Fibroblast of mammary gland (primary cell): ENCODE measurements around the gene CATSPER3.

Experiments used
- DNase-seq: peaks from one replicate; pipeline ENCODE4 v3.0.0-alpha.2; 2010; ENCODE audit warnings: low read depth
- H3K4me3 ChIP-seq: 2 replicates; pipeline ENCODE4 v1.5.1; 2011; ENCODE audit warnings: low read depth, mild to moderate bottlenecking, low read length, moderate library complexity; ENCODE audit not compliant: control insufficient read depth
- TF ChIP-seq, protein P1 (sequence below): conservative IDR thresholded peaks from 2 replicates; pipeline ENCODE4 v1.5.1; 2011; ENCODE audit warnings: low read depth, low read length, inconsistent platforms; ENCODE audit not compliant: control insufficient read depth, insufficient read depth

The CATSPER3 gene

GRCh38 chr5:135009736-135010501 is 42.2 kb downstream of the CATSPER3 start:
- TF ChIP-seq, protein P1, sequence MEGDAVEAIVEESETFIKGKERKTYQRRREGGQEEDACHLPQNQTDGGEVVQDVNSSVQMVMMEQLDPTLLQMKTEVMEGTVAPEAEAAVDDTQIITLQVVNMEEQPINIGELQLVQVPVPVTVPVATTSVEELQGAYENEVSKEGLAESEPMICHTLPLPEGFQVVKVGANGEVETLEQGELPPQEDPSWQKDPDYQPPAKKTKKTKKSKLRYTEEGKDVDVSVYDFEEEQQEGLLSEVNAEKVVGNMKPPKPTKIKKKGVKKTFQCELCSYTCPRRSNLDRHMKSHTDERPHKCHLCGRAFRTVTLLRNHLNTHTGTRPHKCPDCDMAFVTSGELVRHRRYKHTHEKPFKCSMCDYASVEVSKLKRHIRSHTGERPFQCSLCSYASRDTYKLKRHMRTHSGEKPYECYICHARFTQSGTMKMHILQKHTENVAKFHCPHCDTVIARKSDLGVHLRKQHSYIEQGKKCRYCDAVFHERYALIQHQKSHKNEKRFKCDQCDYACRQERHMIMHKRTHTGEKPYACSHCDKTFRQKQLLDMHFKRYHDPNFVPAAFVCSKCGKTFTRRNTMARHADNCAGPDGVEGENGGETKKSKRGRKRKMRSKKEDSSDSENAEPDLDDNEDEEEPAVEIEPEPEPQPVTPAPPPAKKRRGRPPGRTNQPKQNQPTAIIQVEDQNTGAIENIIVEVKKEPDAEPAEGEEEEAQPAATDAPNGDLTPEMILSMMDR = no peak
- DNase-seq = no peak
- H3K4me3 ChIP-seq = no peak overlapping the region

- no peak overlapping the region for H3K4me3 ChIP-seq
- DNase-seq = no peak
- TF ChIP-seq, protein P1 = peak; percentile 21
Observed at GRCh38 chr5:135010502-135011354, 43.0 kb downstream of the CATSPER3 start.

- DNase-seq = no peak
Observed at GRCh38 chr5:135011355-135012032, 43.8 kb downstream of the CATSPER3 start.

DNA sequence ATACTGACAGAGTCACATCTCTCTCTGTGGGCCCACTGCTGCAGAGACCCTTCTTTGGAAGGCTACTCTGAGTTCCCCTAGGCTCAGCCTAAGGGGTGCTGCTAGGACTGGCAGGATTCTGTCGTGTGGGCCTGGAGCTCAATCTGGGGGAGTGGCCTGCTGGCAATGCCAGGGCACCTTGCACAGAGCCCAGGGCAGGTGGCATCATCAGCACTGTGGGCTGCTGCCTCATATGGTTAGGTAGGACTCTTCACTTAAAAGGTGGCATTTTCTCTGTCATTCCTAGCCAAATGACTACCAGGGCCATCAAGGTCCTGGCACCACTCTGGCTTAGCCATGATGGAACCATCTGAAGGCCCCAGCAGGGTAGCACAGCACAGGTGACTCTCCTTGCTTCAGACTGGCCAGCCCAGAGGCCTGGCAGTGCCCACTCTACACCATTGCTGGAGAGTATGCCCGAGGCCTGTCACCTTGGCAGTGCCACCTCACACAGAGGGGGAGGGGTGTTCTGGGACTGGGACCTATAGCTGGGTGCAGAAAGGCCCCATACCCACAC is 44.4 kb downstream of the CATSPER3 start:
- DNase-seq = no peak
- TF ChIP-seq, protein P1 = no peak

More at GRCh38 chr5:135011355-135012032, 43.8 kb downstream of the CATSPER3 start:
- H3K4me3 ChIP-seq = no peak overlapping the region
- TF ChIP-seq, protein P1 = no peak

GRCh38 chr5:135012951-135013391 is 45.3 kb downstream of the CATSPER3 start:
- TF ChIP-seq, protein P1 = no peak
- no peak for DNase-seq
- H3K4me3 ChIP-seq = no peak overlapping the region

More for the DNA sequence above, 44.4 kb downstream of the CATSPER3 start:
- no peak overlapping the region for H3K4me3 ChIP-seq

DNA sequence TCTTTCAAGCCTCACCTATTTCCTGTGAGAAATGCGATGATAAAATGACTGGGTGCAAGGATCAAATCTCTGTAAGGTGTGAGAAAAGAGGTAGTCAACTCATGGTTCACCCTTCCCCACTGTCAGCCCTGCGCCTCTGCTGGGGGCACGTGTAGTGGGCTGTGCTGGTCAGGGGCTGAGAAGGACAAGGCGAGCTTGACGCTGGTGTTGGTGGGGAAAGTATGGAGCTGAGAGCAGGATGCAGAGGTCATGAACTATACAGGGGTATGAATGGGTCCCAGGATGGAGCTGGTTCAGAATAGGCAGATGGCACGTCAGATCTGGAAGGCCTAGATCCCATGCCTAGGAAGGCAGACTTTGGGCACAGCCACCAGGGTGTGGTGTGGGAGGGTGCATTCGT is 45.7 kb downstream of the CATSPER3 start:
- no peak for DNase-seq
- TF ChIP-seq, protein P1 = no peak
- H3K4me3 ChIP-seq = no peak overlapping the region
